Right lobe of liver (tissue), 4 donors: ENCODE measurements around the gene SLC35E2B.
A peak's percentile ranks its signal among the peaks of the same experiment; 100 is the strongest.

Experiments
- CTCF ChIP-seq, 4 donors: fragments of 200-600 bp in 3 of 4; fragments of 450-650 bp in 1 of 4; IDR thresholded peaks; one replicate each; pipeline versions ENCODE4 v1.5.1 to v1.8.0; 2016 to 2022; ENCODE audit warnings: antibody characterized with exemption in 4 of 4, mild to moderate bottlenecking in 2 of 4
- POLR2A ChIP-seq: fragments of 450-650 bp; IDR thresholded peaks from one replicate; pipeline ENCODE4 v1.6.1; 2017; ENCODE audit warnings: antibody characterized with exemption, mild to moderate bottlenecking
- donor health status: DM: no; HTN: no; CAD: no.
- donor health status: DM: no; HTN: no; CAD: no.
- donor health status: DM: no; HTN: yes; CAD: no.

GRCh38 chr1:1619917-1620361 is 72.7 kb downstream of the SLC35E2B start:
- TF ChIP-seq CTCF (IDR thresholded peaks at IDR 0.05) (peak in 3 of 4 donors; percentile 8 to 23 (median 12)), POLR2A (no peak)
